ENCODE measurements around the gene CHI3L1.

DNA sequence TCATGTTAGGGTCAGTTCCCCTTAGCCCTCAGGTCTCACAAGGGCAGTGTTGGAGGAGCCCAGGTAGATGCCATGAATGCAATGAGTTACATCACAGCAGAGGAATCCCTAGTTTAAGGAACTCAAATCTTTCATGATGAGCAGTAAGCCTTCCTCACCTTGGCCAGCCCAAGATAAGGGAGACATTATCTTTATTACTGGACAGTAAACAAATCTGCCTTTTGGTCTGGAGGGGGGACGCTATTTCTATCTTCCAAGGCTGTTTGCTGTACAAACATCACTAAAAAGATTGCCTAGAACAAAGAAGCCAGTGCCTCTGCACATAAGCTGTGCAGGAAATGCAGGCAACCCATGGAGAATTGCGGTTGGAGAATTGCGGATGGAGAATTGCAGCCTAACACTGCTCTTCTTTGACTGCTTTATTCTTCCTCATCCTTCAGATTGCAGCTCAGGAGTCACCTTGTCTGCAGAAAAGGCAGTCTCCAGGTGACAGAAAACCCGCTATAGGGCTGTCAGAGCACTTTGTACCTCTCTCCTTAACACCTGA is 2.3 kb upstream of the CHI3L1 start:
- TF ChIP-seq EZH2 (IDR thresholded peaks at IDR 0.05; ENCODE audit: insufficient read depth, poor library complexity, severe bottlenecking) (no peak), EZH2phosphoT487 (IDR thresholded peaks at IDR 0.05; ENCODE audit: insufficient read depth, low read depth) (no peak)

Data from GM23248 (cell line).